Activated CD4-positive, alpha-beta T cell treated with anti-CD3 and anti-CD28 coated beads for 4 hours (primary cell): ENCODE data around the gene MBD6.
"Not testable (repeated sequence)": the region's sequence is repeated elsewhere in the genome, so short reads cannot be mapped to it uniquely, and the experiment has no call there.

Experiments
- DNase-seq, 2 donors: peaks; one replicate each; pipeline ENCODE4 v3.0.0-alpha.2; 2020

The MBD6 gene

DNA sequence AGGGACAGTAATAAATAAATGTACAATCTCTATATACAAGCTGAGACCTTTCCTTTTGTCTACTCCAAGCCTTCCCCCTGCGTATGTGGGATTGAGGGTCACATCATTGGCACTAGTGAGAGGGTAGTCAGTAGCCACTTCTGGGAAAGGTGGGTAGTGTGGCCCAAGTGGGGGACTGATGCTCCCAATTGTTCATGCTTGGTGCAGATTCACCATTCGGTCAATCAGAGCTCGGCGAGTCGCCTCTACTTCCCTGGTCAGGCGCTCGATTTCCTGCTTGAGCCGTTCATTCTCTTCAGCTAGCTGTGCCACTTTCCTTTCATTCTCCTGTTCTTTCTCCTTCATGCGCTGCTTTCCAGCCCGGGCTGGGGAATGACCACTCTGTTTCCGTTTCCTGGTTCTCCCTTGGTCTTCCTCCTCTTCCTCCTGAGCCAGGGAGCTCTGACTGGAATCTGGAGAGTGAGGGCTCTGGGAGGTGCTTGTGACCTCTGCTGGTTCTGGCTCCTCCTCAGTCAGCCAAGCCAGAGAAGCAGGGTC is 5.9 kb upstream of the MBD6 start:
- no peak for DNase-seq

DNA sequence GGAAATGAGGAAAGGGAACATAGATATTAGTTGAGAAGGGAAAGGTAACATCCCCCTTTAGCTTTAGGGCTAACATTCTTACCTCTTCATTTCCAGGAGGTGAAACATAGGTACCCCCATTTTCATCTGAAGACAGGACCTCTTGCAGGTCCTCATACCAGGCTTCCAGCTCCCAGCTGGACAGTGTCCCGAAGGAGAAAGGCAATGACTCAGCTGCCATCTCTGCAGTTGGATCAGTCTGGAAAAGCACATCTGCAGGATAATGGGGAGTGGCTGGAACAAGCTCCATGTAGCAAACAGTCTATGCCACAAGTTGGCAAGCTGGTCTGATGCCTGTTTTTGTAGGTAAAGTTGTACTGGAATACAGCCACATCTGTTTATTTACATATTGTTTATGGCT is 5.4 kb upstream of the MBD6 start:
- DNase-seq = no peak

DNA sequence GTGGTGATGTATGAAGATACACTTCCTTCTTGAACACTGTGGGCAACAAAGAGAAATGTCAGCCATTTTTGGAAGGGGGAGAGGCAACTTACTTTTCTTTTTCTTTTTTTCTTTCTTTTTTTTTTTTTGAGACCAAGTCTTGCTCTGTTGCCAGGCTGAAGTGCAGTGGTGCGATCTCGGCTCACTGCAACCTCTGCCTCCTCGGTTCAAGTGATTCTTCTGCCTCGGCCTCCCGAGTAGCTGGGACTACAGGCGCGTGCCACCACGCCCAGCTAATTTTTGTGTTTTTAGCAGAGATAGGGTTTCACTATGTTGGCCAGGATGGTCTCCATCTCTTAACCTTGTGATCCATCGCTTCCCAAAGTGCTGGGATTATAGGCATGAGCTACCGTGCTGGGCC is 4.9 kb upstream of the MBD6 start:
- DNase-seq = not testable (repeated sequence)

DNA sequence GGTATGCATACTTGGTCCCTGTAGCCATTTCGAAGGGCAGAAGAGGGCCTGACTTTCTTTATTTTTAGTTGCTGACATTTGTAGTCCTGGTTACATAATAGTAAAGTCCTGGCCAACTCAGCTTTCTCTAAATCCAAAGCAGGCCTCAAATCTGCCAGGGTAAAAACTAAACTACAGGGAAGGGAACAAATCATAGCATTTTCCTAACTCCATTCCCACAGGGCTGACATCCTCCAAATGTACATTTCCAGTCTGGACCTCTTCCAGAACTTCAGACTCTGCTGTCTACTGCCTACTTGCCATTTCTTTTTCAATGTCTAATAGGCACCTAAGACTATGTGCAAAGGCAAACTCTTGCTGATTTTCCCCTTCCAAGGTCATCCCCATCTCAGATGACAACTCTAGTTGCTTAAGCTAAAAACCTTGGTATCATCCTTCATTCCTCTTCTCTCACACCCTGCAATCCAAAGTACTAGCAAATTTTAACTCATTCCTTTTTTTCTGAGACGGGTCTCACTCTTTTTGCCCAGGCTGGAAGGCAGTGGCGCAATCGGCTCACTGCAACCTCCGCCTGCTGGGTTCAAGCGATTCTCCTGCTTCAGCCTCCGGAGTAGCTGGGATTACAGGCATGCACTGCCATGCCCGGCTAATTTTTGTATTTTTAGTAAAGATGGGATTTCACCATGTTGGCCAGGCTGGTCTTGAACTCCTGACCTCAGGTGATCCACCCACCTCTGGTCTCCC is 4.3 kb upstream of the MBD6 start:
- DNase-seq = no peak

DNA sequence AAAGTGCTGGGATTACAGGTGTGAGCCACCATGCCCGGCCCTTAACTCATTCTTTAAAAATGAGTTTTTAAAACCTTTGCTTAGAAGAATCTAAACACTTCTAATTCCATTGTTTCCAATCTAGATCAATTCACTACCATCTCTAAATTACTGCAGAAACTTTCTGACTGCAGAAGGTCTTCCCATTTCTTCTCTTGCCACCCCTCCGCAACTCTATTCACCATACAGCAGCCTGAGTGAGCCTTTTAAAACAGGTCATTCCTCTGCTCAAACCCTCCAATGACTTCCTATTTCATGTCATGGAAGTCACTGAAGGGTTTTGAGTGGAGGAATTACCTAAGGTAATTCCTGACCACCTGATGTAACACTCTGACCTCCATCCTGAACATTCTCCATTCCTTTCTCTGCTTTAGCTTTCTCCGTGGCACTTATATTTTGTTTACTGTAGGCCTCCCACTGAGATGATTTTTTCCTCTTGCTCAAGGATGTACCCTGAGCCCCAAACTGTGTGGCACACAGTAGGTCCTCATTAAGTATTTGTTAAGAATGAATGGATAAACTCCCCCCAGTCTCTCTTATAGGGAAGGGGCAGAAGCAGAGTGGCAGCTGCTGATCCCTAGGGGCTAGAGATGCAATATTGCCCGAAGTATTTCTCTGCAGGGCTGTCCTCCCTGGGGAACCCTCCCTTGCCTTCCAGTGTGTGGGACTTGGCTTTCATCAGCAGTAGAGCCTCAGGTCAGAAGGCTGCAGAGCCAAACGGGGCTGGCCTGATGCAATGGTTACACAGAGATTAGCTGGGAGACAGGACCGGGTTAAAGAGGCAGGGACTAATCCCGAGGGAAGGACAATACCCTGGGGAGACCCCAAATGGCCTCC is 3.5 kb upstream of the MBD6 start:
- DNase-seq = peak in 1 of 2 donors; percentile 21

DNA sequence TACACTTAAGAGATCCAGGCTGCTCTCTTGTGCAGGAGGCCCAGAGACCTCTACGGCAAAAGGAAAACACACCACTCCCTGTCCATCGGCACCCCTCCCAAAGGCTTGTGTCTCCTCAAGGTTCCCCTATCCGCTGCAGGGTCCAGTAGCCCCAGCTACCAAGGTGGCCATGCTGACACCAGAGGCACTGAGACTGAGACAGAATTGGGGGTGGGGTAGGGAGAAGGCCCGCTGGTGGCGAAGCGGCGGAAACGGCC is 2.9 kb upstream of the MBD6 start:
- DNase-seq = peak; percentile 19 to 31

DNA sequence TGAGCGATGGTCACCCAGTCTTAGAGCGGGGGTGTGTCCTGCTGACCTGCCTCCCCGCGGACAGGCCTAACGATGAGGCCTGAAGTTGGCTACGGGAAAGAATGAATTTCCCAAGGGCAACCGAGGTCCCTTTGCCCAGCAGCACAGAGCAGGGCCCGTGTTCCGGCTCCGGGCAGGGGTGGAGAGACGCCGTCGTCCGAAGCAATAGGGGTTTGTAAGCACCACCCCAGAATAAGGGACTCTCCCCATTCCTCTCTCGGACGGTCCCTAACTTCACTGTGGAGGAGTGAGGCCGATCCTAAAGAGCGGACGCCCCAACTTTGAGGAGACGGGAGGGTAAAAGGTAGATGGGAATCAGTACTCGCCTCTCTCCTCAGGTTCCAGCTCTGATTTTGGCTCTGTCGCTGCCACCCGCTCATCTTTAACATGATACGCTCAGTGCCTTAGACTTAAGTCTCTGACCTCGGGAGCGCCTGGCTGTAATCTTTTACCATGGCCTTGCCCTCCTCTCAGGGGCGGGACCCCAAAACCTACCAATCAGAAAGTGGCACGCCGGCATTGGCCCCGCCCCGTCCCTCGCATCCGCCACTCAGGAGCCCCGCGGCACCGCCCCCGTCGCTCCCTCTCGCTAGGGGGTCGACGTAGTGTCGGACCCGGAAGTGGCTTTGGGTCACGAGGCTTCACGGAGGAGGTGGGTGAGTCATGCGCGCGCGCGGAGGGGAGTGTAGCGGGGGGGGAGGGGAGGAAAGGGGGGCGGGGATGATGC is 2.4 kb upstream of the MBD6 start, which contains the start of gene DDIT3:
Gene DDIT3, minus strand, starts transcription at position 462 of the 766 bp plus-strand sequence. CDS start 3,108 bp downstream, outside the sequence.
- peak; percentile 99 to 100 for DNase-seq

DNA sequence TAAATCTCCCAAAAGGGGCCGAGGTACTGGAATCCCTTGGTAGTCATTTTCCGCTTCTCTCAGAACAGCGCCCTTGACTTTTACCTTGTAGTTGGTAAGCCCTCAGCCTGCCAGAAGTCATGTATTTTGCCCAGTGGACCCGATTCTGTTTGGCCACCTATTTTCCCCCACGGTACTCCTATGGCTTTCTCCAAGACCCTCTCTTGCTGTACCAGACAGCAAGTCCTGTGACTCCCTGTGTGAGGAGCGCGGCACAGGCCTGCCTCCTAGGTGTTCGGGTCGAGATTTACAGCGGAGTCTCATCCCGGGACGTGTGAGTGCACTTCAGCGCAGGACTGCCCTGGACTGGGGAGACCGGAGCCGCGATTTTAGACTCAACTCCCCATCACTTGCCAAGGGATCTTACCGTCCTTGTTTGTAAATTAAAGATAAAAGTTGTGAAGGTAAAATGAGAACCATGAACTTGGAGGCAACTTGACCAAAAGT is 1.1 kb upstream of the MBD6 start:
- DNase-seq = peak; percentile 15 to 30

DNA sequence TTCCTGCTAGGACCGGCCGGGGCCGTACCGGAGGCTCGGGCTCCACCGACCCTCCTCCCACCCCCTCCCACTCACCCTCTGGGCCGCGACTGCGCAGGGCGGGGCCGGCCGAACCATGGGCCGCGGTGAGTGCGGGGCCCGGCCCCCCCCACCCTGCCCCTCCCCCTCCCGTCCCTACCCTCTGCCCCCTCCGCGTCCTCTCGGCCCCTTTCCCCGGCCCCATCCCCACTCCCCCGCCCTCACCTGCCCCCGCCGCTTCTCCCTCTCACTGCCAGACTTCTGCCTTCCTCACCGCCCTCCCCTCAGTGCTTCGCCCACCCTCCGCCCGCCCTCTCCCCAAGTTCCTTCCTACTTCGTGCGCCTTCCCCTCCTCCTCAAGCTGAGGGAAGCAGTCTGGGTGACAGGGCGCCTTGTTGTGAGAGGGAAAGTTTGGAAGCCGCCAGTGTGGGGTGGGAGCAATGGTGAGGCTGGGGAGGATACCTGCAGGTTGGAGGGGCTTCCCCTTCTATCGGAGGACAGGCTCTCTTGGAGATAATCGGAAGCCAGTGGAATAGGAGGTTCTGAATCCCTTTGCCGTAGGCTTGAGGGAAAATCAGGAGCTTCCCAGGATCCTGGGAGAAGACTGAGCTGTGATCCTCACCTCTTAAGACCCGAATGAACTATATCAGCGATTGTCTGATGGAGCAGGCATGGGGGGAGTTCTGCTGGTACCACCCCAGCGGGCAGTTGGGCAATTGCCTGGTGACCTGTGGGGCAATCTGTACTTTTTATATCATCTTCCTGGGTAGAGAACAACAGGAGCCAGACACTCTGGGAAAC is 472 bp downstream of the MBD6 start:
- peak; percentile 53 to 66 for DNase-seq

DNA sequence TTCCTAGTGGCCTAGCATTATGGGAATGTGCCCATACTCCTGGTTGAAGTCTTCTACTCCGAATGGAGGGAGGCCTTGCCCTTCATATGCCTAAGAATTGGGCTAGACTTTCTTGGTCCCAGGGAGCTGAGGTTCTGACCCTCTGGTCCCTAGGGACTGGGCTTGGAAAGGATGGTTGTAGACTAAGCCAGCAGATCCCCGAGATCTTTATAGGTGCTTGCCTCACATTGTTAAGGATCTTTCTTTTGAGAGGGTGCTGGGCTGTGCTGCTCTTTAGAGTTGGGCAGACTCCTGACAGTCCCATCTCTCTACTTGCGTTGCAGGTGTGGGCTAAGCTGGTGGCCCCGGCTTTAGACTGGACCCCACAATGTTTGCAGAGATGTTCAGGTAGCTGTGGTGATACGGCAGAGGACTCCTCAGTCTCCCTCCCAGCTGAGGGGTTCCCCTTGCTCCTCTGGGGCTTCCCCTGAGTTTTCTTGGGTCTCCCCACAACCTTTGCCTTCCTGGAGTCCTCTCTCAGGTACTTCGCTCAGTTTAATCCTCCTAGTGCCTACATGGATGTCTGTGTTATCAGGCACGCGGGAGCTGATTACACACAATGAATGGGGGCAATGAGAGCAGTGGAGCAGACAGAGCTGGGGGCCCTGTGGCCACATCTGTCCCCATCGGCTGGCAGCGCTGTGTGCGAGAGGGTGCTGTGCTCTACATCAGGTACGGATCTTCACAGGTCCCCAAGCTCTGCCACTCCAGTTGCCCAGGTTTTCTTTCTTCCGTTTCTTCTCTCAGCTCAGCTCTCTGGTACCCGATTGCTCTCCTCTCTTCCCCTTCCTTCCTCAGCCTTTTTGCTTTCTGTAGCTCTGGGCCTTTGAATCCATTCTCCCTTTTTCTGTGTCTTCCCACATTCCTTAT is 1.3 kb downstream of the MBD6 start:
- DNase-seq = no peak

DNA sequence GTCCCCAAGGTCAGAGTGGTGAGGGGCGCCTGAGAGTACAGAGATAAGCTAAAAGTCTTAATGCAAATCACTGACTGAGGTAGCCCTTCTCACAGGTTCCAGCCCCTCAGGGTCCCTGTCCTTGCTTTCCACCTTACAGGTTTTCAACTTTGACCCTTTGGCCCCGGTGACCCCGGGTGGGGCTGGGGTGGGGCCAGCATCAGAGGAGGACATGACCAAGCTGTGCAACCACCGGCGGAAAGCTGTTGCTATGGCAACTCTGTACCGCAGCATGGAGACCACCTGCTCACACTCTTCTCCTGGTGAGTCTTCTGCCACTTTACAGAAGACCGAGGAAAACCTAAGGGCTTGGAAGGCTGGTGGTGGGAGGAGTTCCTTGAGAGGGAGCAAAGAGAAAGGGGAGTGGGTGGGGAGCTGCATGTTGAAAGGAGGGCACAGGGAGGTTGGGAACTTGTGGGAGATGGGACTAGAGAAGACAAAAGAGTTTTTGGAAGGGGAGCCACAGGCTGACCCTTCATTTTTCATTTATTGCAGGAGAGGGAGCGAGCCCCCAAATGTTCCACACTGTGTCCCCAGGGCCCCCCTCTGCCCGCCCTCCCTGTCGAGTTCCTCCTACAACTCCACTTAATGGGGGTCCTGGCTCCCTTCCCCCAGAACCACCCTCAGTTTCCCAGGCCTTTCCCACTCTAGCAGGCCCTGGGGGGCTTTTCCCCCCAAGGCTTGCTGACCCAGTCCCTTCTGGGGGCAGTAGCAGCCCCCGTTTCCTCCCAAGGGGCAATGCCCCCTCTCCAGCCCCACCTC is 2.4 kb downstream of the MBD6 start:
- no peak for DNase-seq

DNA sequence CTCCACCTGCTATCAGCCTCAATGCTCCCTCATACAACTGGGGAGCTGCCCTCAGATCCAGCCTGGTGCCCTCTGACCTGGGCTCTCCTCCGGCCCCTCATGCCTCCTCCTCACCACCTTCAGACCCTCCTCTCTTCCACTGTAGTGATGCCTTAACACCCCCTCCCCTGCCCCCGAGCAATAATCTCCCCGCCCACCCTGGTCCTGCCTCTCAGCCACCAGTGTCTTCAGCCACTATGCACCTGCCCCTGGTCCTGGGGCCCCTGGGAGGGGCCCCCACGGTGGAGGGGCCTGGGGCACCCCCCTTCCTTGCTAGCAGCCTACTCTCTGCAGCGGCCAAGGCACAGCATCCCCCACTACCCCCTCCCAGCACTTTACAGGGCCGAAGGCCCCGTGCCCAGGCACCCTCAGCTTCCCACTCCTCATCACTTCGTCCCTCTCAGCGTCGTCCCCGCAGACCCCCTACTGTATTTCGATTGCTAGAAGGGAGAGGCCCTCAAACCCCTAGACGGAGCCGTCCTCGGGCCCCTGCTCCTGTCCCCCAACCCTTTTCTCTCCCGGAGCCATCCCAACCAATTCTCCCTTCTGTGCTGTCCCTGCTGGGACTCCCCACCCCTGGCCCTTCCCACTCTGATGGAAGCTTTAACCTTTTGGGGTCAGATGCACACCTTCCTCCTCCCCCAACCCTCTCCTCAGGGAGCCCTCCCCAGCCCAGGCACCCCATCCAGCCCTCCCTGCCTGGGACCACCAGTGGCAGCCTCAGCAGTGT is 3.2 kb downstream of the MBD6 start:
- DNase-seq = no peak

DNA sequence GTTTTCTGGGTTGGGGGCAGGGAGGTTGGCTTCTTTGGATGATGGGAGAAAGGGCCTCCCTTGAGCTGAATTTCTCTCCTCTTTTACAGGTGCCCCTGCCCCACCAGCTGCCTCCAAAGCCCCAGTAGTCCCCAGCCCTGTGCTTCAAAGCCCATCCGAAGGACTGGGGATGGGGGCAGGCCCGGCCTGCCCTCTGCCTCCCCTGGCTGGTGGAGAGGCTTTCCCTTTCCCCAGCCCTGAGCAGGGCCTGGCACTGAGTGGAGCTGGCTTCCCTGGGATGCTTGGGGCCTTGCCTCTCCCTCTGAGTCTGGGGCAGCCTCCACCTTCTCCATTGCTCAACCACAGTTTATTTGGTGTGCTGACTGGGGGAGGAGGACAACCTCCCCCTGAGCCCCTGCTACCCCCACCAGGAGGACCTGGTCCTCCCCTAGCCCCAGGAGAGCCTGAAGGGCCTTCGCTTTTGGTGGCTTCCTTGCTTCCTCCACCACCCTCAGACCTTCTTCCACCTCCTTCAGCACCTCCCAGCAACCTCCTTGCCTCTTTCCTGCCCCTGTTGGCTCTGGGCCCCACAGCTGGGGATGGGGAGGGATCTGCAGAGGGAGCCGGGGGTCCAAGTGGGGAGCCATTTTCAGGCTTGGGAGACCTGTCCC is 4.0 kb downstream of the MBD6 start:
- no peak for DNase-seq

DNA sequence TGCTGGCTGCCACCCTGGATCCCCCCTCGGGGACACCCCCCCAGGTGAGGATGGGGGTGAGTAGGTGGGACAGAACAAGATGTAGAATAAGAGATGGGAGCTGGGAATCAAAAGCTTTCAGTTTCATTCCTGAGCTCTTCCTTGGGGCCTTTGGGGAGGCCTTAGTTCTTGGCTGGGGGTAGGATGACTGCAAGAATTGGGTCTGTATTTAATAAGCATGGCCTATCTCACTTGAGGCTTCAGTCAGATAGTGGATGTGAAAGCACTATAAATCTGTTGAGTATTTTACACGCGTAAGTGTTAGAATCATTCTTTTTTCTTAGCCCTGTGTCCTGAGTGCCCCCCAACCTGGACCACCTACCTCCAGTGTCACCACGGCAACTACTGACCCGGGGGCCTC is 4.6 kb downstream of the MBD6 start:
- DNase-seq = no peak

DNA sequence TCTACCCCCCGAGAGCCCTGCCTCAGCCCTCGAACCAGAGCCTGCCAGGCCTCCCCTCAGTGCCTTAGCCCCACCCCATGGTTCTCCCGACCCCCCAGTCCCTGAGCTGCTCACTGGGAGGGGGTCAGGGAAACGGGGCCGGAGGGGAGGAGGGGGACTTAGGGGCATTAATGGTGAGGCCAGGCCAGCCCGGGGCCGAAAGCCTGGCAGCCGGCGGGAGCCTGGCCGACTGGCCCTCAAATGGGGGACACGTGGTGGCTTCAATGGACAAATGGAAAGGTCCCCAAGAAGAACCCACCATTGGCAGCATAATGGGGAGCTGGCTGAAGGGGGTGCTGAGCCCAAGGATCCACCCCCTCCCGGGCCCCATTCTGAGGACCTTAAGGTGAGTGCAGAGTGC is 5.6 kb downstream of the MBD6 start:
- DNase-seq = no peak

DNA sequence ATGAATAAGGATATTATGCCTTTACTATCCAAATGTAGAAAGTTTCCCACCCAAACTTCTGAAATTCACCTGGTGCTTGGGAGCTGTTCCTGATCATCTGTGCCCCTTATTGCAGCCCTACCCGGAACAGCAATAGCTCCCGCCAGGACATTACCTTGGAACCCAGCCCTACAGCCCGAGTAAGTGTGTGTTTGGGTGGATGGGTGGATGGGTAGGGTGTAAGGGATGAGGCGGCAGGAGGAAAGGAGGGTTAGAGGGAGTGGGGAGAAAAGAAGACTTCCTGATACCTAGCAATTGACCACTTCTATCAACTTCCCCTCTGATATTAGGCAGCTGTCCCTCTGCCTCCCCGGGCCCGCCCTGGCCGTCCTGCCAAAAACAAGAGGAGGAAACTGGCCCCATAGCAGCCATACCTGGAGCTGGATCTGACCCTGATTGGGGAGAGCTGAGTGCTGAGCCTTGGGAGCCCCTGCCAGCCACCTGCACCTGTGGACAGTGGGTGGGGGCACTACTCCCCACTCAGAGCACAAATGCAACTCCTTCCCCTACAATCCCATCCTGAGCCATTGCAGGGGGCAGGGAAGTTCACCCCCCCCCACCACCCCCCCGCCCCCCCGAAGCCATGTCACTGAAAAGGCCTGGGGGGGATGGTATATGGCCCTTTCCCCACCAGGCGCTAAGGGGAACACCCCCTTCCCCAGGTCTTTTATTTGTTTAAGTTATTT is 6.4 kb downstream of the MBD6 start:
- no peak for DNase-seq

DNA sequence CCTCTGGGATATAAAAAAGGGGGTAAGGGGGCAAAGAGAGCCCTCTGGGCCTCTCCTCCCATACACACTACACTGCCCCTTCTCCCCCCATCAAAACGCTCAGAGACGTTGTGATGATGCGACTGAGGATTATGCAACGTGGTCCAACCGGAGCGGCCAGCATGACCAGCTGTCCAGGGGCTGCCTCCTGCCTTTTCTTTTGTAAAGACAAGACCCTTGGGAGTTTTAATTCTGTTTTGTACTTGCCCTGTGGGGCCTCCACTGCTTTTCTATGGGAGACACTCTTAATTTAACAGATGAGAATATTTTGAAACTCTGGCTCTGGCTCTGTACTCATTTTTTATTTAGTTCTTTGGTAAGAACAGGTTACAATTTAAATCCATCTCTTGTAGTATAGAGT is 7.2 kb downstream of the MBD6 start:
- no peak for DNase-seq
